Heart right ventricle (tissue), 16 donors: ENCODE results near the gene RGP1. TPM values are rescaled to one million over a fixed set of nuclear protein-coding genes. Genes with fewer than 3 reads are reported as not detected.

Source experiments
- ATAC-seq, 8 donors: fragments of 200-7000 bp; cut with Tn5 transposase; one replicate each; pipeline ENCODE4 v1.9.1; 2020; ENCODE audit warnings: mild to moderate bottlenecking in 8 of 8, moderate library complexity in 8 of 8, moderate number of reproducible peaks in 1 of 8
- DNase-seq, 2 donors: peaks; one replicate each; pipeline ENCODE4 v3.0.0-alpha.2; 2020
- H3K27ac ChIP-seq, 10 donors: fragments of 200-600 bp; sonication (generic) in 2 of 10; one replicate each; pipeline versions ENCODE4 v1.5.0 to v1.8.0; 2020 to 2022; ENCODE audit warnings: mild to moderate bottlenecking in 3 of 10
- H3K27me3 ChIP-seq, 7 donors: fragments of 200-600 bp; one replicate each; pipeline ENCODE4 v1.8.0; 2021 to 2022; ENCODE audit warnings: mild to moderate bottlenecking in 2 of 7
- H3K36me3 ChIP-seq, 9 donors: fragments of 200-600 bp; sonication (generic) in 1 of 9; one replicate each; pipeline versions ENCODE4 v1.5.0 to v1.8.0; 2020 to 2022; ENCODE audit warnings: mild to moderate bottlenecking in 2 of 9
- H3K4me1 ChIP-seq, 9 donors: fragments of 200-600 bp; sonication (generic) in 1 of 9; one replicate each; pipeline versions ENCODE4 v1.5.0 to v1.8.0; 2020 to 2022; ENCODE audit warnings: mild to moderate bottlenecking in 4 of 9
- H3K4me3 ChIP-seq, 10 donors: fragments of 200-600 bp; sonication (generic) in 2 of 10; one replicate each; pipeline versions ENCODE4 v1.5.0 to v1.8.0; 2020 to 2022; ENCODE audit warnings: mild to moderate bottlenecking in 7 of 10, moderate library complexity in 2 of 10
- H3K9me3 ChIP-seq, 11 donors: fragments of 200-600 bp in 10 of 11; sonication (generic) in 2 of 11; one replicate each; pipeline versions ENCODE4 v1.5.0 to v1.8.0; 2013 to 2022; ENCODE audit warnings: mild to moderate bottlenecking in 2 of 11, control low read depth in 1 of 11, moderate library complexity in 1 of 11
- CTCF ChIP-seq, 9 donors: fragments of 200-600 bp; sonication (generic) in 2 of 9; IDR thresholded peaks; one replicate each; pipeline versions ENCODE4 v1.5.0 to v1.8.0; 2021 to 2022; ENCODE audit warnings: antibody characterized with exemption in 9 of 9, mild to moderate bottlenecking in 5 of 9, moderate library complexity in 1 of 9
- WGBS, 2 donors: extraction: QIAGEN DNeasy Blood & Tissue Kit; methylation state at CpG; one replicate each; pipeline ENCODE4 v1.1.7; 2013; ENCODE audit warnings: inconsistent platforms in 1 of 2; 5-methylcytosine and 5-hydroxymethylcytosine counted together
- intact Hi-C, 10 donors: fragments of 100-400 bp; cut with DNase I; formaldehyde crosslinking; loops; one replicate each; pipeline versions ENCODE4 v1.11.1 to v1.14.2; 2022
- polyA plus RNA-seq, 2 donors: library from polyadenylated mRNA; stranded (reverse); fragments of 200-250 nt; gene quantifications; one replicate each; pipeline ENCODE4 v1.2.3, GENCODE V29; 2013
- total RNA-seq, 10 donors: library from RNA; stranded (reverse); fragmentation: NEBNext Ultra II Directional in 3 of 10; extraction: Animal tissue kit (Norgen Biotek cat#: 25700) in 3 of 10; gene quantifications; one replicate each; pipeline versions ENCODE4 v1.2.1 to v1.2.4, GENCODE V29; 2021 to 2023
- donor health status: Arrhythmogenic right ventricular cardiomyopathy.
- donor health status: ischemic (EF 13 %, LVEDD 7.1; RV severe dilation, severe dysfunction).
- donor health status: healthy with polysubstance abuse.
- donor health status: DM: no; HTN: yes; CAD: no.
- donor health status: DM: no; HTN: no; CAD: no.
- donor health status: ischemic (EF 25% LVEDD 6.9; RV normal size, moderate dysfunction).
- donor health status: ischemic (EF 25% LVEDD 5.7; RV mildly dilated, moderate dysfunction).
- donor health status: healthy.
- donor health status: DM: yes; HTN: yes; CAD: no.
- donor health status: Ischemic cardiomyopathy.
- donor health status: ischemic (EF 35%, LVEDD 5.7; RV mildly dilated, moderate dysfunction).
- donor health status: nonischemic (EF 11% LVEDD 7.7; RV severe dilation, severe dysfunction).
- donor health status: DM: yes; HTN: yes; CAD: no.
- donor health status: PGD.
- donor health status: ischemic (EF 29% LVEDD 5.4; RV normal size, mild dysfunction).
- donor health status: nonischemic (EF 23%, LVEDD 6.1; RV moderate dilation, normal function).

Gene RGP1
- total and polyA plus RNA-seq, 12 donors = 8.2 to 39.4 (median 32.1) TPM

- H3K27ac ChIP-seq = peak overlapping the region in 9 of 10 donors; percentile 93 to 99 (median 99)
- no peaks in the 10 kb centered on the region for H3K9me3 ChIP-seq
- 43 to 62% methylated on average over 2 of the region's 2 CpGs for WGBS, 2 donors
- peak overlapping the region; percentile 65 to 98 (median 80) for H3K4me3 ChIP-seq
- TF ChIP-seq CTCF (IDR thresholded peaks at IDR 0.05) = no peak
- H3K4me1 ChIP-seq = peaks cover 54 to 81% (median 69%) of the 10 kb centered on the region in 9 donors
- DNase-seq (no peak), ATAC-seq (no peak)
- no peaks in the 10 kb centered on the region for H3K27me3 ChIP-seq
- intact Hi-C loops = loop anchor here in 3 of 10 donors (2.0 to 10.0 kb wide), 5 partner anchors 34 to 128 kb away; partner anchors contain the start of genes CCDC107 (in 1 of the 3), FAM221B (in 1 of the 3), HINT2 (in 1 of the 3) and RMRP (in 1 of the 3)
- peaks cover 0 to 41% (median 5%) of the 10 kb centered on the region in 9 donors for H3K36me3 ChIP-seq
Observed at GRCh38 chr9:35730486-35730854, 18.6 kb upstream of the RGP1 start.

- Histone ChIP-seq H3K36me3 (peaks cover 0 to 41% (median 15%) of the 10 kb centered on the region in 9 donors), H3K27me3 (no peaks in the 10 kb centered on the region), H3K4me3 (peak overlapping the region; percentile 65 to 98 (median 80)), H3K9me3 (no peaks in the 10 kb centered on the region), H3K4me1 (peaks cover 50 to 81% (median 63%) of the 10 kb centered on the region in 9 donors), H3K27ac (peak overlapping the region; percentile 93 to 99 (median 98))
- ATAC-seq = no peak
- WGBS, 2 donors = 1% methylated on average over 47 of the region's 47 CpGs
- intact Hi-C loops = loop anchor here in 7 of 10 donors (1.0 to 10.0 kb wide), 9 partner anchors 17 to 129 kb away; partner anchors contain the start of genes GBA2 (in 4 of the 7), RGP1 (in 4 of the 7), CCDC107 (in 1 of the 7) and FAM221B (in 1 of the 7)
- no peak for TF ChIP-seq CTCF (IDR thresholded peaks at IDR 0.05)
- no peak for DNase-seq
Observed at GRCh38 chr9:35731415-35732184, 17.5 kb upstream of the RGP1 start.

- H3K4me1 ChIP-seq = peaks cover 43 to 76% (median 56%) of the 10 kb centered on the region in 9 donors
- peaks cover 0 to 42% (median 22%) of the 10 kb centered on the region in 9 donors for H3K36me3 ChIP-seq
- H3K9me3 ChIP-seq = no peaks in the 10 kb centered on the region
- peak within 1 kb of the TSS; percentile 93 to 99 (median 98) for H3K27ac ChIP-seq
- peak in 3 of 9 donors; percentile 6 to 26 (median 13) for TF ChIP-seq CTCF (IDR thresholded peaks at IDR 0.05)
- peak; percentile 97 to 98 for DNase-seq
- no peaks in the 10 kb centered on the region for H3K27me3 ChIP-seq
- intact Hi-C loops = loop anchor here in 7 of 10 donors (1.0 to 10.0 kb wide), 7 partner anchors 17 to 130 kb away; partner anchors contain the start of genes GBA2 (in 4 of the 7), RGP1 (in 4 of the 7), CCDC107 (in 1 of the 7) and FAM221B (in 1 of the 7)
- H3K4me3 ChIP-seq = peak within 1 kb of the TSS; percentile 65 to 98 (median 80)
- WGBS, 2 donors = 0% methylated on average over 49 of the region's 49 CpGs
- peak; percentile 87 to 94 (median 92) for ATAC-seq
Observed at GRCh38 chr9:35732185-35732799, 16.8 kb upstream of the RGP1 start, which contains the start of the genes CREB3 and TLN1. TSS of gene CREB3 (plus strand) at chr9:35732666. CDS start at chr9:35732773, 107 bp downstream. TSS of gene TLN1 (minus strand) at chr9:35732195. CDS start at chr9:35725694, 6,501 bp downstream.
